Effector memory CD4-positive, alpha-beta T cell (primary cell): ENCODE measurements around the gene ARHGEF11.

ENCODE experiments used
- DNase-seq, 3 donors: peaks; one replicate each; pipeline ENCODE4 v3.0.0-alpha.2; 2020
- H3K27ac ChIP-seq: 2 replicates; pipeline ENCODE4 v1.7.0; 2013; ENCODE audit warnings: mild to moderate bottlenecking, low read length, moderate library complexity; ENCODE audit not compliant: insufficient read depth, poor library complexity, severe bottlenecking
- H3K27me3 ChIP-seq: replicated peaks from 2 replicates; pipeline ENCODE4 v1.7.0; 2013; ENCODE audit warnings: mild to moderate bottlenecking, low read length; ENCODE audit not compliant: insufficient read depth, control insufficient read depth, poor library complexity, severe bottlenecking
- H3K36me3 ChIP-seq: 2 replicates; pipeline ENCODE4 v1.7.0; 2013; ENCODE audit warnings: mild to moderate bottlenecking, low read length, moderate library complexity; ENCODE audit not compliant: control insufficient read depth, insufficient read depth
- H3K4me1 ChIP-seq: 2 replicates; pipeline ENCODE4 v1.7.0; 2013; ENCODE audit warnings: low read length, mild to moderate bottlenecking; ENCODE audit not compliant: control insufficient read depth, insufficient read depth, poor library complexity, severe bottlenecking
- H3K4me3 ChIP-seq: 2 replicates; pipeline ENCODE4 v1.7.0; 2013; ENCODE audit warnings: low read length, low read depth, mild to moderate bottlenecking; ENCODE audit not compliant: insufficient read depth, poor library complexity, severe bottlenecking
- H3K9me3 ChIP-seq: 2 replicates; pipeline ENCODE4 v1.7.0; 2013; ENCODE audit warnings: mild to moderate bottlenecking, low read length, moderate library complexity; ENCODE audit not compliant: control insufficient read depth

ARHGEF11 gene

GRCh38 chr1:156947818-156948525 lies 97.6 kb downstream of the ARHGEF11 start:
- Histone ChIP-seq H3K27ac (no peak overlapping the region), H3K36me3 (peaks cover 75% of the 10 kb centered on the region), H3K9me3 (no peaks in the 10 kb centered on the region), H3K27me3 (no peaks in the 10 kb centered on the region), H3K4me3 (no peak overlapping the region), H3K4me1 (no peaks in the 10 kb centered on the region)
- DNase-seq: no peak

GRCh38 chr1:156947127-156947526 lies 98.4 kb downstream of the ARHGEF11 start:
- H3K36me3 ChIP-seq: peaks cover 76% of the 10 kb centered on the region
- H3K27ac ChIP-seq: no peak overlapping the region
- no peaks in the 10 kb centered on the region for H3K4me1 ChIP-seq
- no peak overlapping the region for H3K4me3 ChIP-seq
- no peaks in the 10 kb centered on the region for H3K9me3 ChIP-seq
- DNase-seq: no peak
- H3K27me3 ChIP-seq: no peaks in the 10 kb centered on the region

- H3K9me3 ChIP-seq: no peaks in the 10 kb centered on the region
- no peak overlapping the region for H3K27ac ChIP-seq
- no peaks in the 10 kb centered on the region for H3K27me3 ChIP-seq
- H3K4me3 ChIP-seq: no peak overlapping the region
- H3K4me1 ChIP-seq: no peaks in the 10 kb centered on the region
- peaks cover 77% of the 10 kb centered on the region for H3K36me3 ChIP-seq
- DNase-seq: no peak
Measured at GRCh38 chr1:156945881-156946661, 99.5 kb downstream of the ARHGEF11 start.

- Histone ChIP-seq H3K4me1 (no peaks in the 10 kb centered on the region), H3K9me3 (no peaks in the 10 kb centered on the region), H3K27ac (no peak overlapping the region), H3K36me3 (peaks cover 72% of the 10 kb centered on the region), H3K4me3 (no peak overlapping the region), H3K27me3 (no peaks in the 10 kb centered on the region)
- no peak for DNase-seq
Measured at GRCh38 chr1:156944848-156945247, 100.7 kb downstream of the ARHGEF11 start.

- H3K9me3 ChIP-seq: no peaks in the 10 kb centered on the region
- H3K4me3 ChIP-seq: no peak overlapping the region
- DNase-seq: no peak
- no peaks in the 10 kb centered on the region for H3K4me1 ChIP-seq
- H3K27me3 ChIP-seq: no peaks in the 10 kb centered on the region
- peaks cover 72% of the 10 kb centered on the region for H3K36me3 ChIP-seq
- no peak overlapping the region for H3K27ac ChIP-seq
Measured at GRCh38 chr1:156944268-156944667, 101.3 kb downstream of the ARHGEF11 start.

- Histone ChIP-seq H3K4me3 (no peak overlapping the region), H3K9me3 (no peaks in the 10 kb centered on the region), H3K36me3 (peaks cover 74% of the 10 kb centered on the region), H3K27ac (no peak overlapping the region), H3K4me1 (no peaks in the 10 kb centered on the region), H3K27me3 (no peaks in the 10 kb centered on the region)
- DNase-seq: no peak
Measured at GRCh38 chr1:156943756-156944155, 101.8 kb downstream of the ARHGEF11 start.

GRCh38 chr1:156942576-156942975 lies 103.0 kb downstream of the ARHGEF11 start:
- Histone ChIP-seq H3K4me3 (no peak overlapping the region), H3K9me3 (no peaks in the 10 kb centered on the region), H3K27me3 (no peaks in the 10 kb centered on the region), H3K36me3 (peaks cover 68% of the 10 kb centered on the region), H3K27ac (no peak overlapping the region), H3K4me1 (no peaks in the 10 kb centered on the region)
- DNase-seq: no peak

- no peaks in the 10 kb centered on the region for H3K4me1 ChIP-seq
- H3K9me3 ChIP-seq: no peaks in the 10 kb centered on the region
- H3K36me3 ChIP-seq: peaks cover 65% of the 10 kb centered on the region
- no peak overlapping the region for H3K27ac ChIP-seq
- no peak overlapping the region for H3K4me3 ChIP-seq
- DNase-seq: no peak
- H3K27me3 ChIP-seq: no peaks in the 10 kb centered on the region
Measured at GRCh38 chr1:156942176-156942575, 103.4 kb downstream of the ARHGEF11 start.

- no peaks in the 10 kb centered on the region for H3K9me3 ChIP-seq
- H3K36me3 ChIP-seq: peaks cover 60% of the 10 kb centered on the region
- H3K27me3 ChIP-seq: no peaks in the 10 kb centered on the region
- H3K4me3 ChIP-seq: no peak overlapping the region
- no peaks in the 10 kb centered on the region for H3K4me1 ChIP-seq
- DNase-seq: no peak
- no peak overlapping the region for H3K27ac ChIP-seq
Measured at GRCh38 chr1:156941675-156942074, 103.9 kb downstream of the ARHGEF11 start.

- H3K4me3 ChIP-seq: no peak overlapping the region
- H3K36me3 ChIP-seq: peaks cover 43% of the 10 kb centered on the region
- no peaks in the 10 kb centered on the region for H3K9me3 ChIP-seq
- H3K27ac ChIP-seq: no peak overlapping the region
- H3K27me3 ChIP-seq: no peaks in the 10 kb centered on the region
- DNase-seq: no peak
- no peaks in the 10 kb centered on the region for H3K4me1 ChIP-seq
Measured at GRCh38 chr1:156939786-156940334, 105.7 kb downstream of the ARHGEF11 start.
